SK-N-MC (cell line): ENCODE data around the gene RNF34.

ENCODE experiments used
- DNase-seq: peaks from one replicate; pipeline ENCODE4 v3.0.0-alpha.2; 2011; ENCODE audit warnings: low read depth, low spot score
- H3K27ac ChIP-seq: fragments of 200-600 bp; sonication (generic); 2 replicates; pipeline ENCODE4 v1.5.1; 2016; ENCODE audit warnings: mixed run types
- H3K36me3 ChIP-seq: fragments of 200-600 bp; sonication (generic); 2 replicates; pipeline ENCODE4 v1.6.1; 2017; ENCODE audit warnings: antibody characterized with exemption, low read length, mixed read lengths; ENCODE audit not compliant: insufficient read depth
- H3K4me3 ChIP-seq: fragments of 200-600 bp; sonication (generic); 2 replicates; pipeline ENCODE4 v1.5.1; 2016
- H3K9ac ChIP-seq: fragments of 200-600 bp; sonication (generic); 2 replicates; pipeline ENCODE4 v1.8.0; 2017; ENCODE audit warnings: mixed run types, mixed read lengths; ENCODE audit not compliant: insufficient read length
- H3K9me3 ChIP-seq: fragments of 200-600 bp; sonication (generic); 2 replicates; pipeline ENCODE4 v1.6.1; 2017; ENCODE audit warnings: low read depth, mild to moderate bottlenecking, antibody characterized with exemption, low read length, moderate library complexity, mixed read lengths
- EZH2 ChIP-seq: fragments of 200-600 bp; sonication (generic); IDR thresholded peaks from one replicate; pipeline ENCODE4 v1.6.1; 2017; ENCODE audit warnings: antibody characterized with exemption
- FOXP2 ChIP-seq: optimal IDR thresholded peaks from 2 replicates; pipeline ENCODE3; 2011; ENCODE audit warnings: mild to moderate bottlenecking, moderate library complexity; ENCODE audit not compliant: insufficient read depth; ENCODE audit errors: extremely low read length, control extremely low read depth
- POLR2AphosphoS5 ChIP-seq: IDR thresholded peaks from 2 replicates; pipeline ENCODE4 v1.6.1; 2012; ENCODE audit warnings: mild to moderate bottlenecking, low read depth, low read length, borderline replicate concordance

Gene RNF34

GRCh38 chr12:121465921-121466793, 66.2 kb downstream of the RNF34 start:
- Histone ChIP-seq H3K9me3 (no peaks in the 10 kb centered on the region), H3K4me3 (peak overlapping the region; percentile 79), H3K36me3 (no peaks in the 10 kb centered on the region; the same call in 1 of the 2 replicates), H3K27ac (no peak overlapping the region), H3K9ac (peak overlapping the region; percentile 84)
- TF ChIP-seq EZH2 (no peak), POLR2AphosphoS5 (no peak), FOXP2 (no peak)
- no peak for DNase-seq

GRCh38 chr12:121466794-121467637, 67.1 kb downstream of the RNF34 start:
- Histone ChIP-seq H3K27ac (no peak overlapping the region; the same call in 1 of the 2 replicates), H3K4me3 (peak overlapping the region; percentile 81), H3K36me3 (no peaks in the 10 kb centered on the region; the same call in 1 of the 2 replicates), H3K9ac (peak overlapping the region; percentile 82), H3K9me3 (no peaks in the 10 kb centered on the region)
- DNase-seq = no peak
- TF ChIP-seq EZH2 (no peak), FOXP2 (no peak), POLR2AphosphoS5 (no peak)

- DNase-seq = no peak
These were observed 68.0 kb downstream of the RNF34 start for GRCh38 chr12:121467638-121468498.

GRCh38 chr12:121468499-121468801, 68.5 kb downstream of the RNF34 start:
- Histone ChIP-seq H3K36me3 (no peaks in the 10 kb centered on the region; the same call in 1 of the 2 replicates), H3K27ac (peak overlapping the region; percentile 19; the same call in 1 of the 2 replicates), H3K9ac (no peak overlapping the region), H3K9me3 (no peaks in the 10 kb centered on the region), H3K4me3 (no peak overlapping the region)
- DNase-seq = no peak
- TF ChIP-seq EZH2 (no peak), POLR2AphosphoS5 (no peak), FOXP2 (no peak)

More at GRCh38 chr12:121467638-121468498, 68.0 kb downstream of the RNF34 start:
- H3K27ac ChIP-seq = 0 out of 2 replicates have a peak overlapping the region, but pooled peaks have one; percentile 9
- no peaks in the 10 kb centered on the region for H3K9me3 ChIP-seq
- no peak overlapping the region for H3K9ac ChIP-seq
- no peaks in the 10 kb centered on the region; the same call in 1 of the 2 replicates for H3K36me3 ChIP-seq
- peak overlapping the region; percentile 69 for H3K4me3 ChIP-seq
- TF ChIP-seq POLR2AphosphoS5 (peak; percentile 31; the same call in 1 of the 2 replicates), EZH2 (no peak)

GRCh38 chr12:121470751-121471150, 70.8 kb downstream of the RNF34 start:
- Histone ChIP-seq H3K36me3 (no peaks in the 10 kb centered on the region), H3K4me3 (no peak overlapping the region), H3K27ac (no peak overlapping the region), H3K9me3 (no peaks in the 10 kb centered on the region), H3K9ac (no peak overlapping the region)
- no peak for TF ChIP-seq FOXP2
- TF ChIP-seq POLR2AphosphoS5 = no peak
- no peak for TF ChIP-seq EZH2
- no peak for DNase-seq

- no peak for DNase-seq
- Histone ChIP-seq H3K9me3 (no peaks in the 10 kb centered on the region), H3K36me3 (no peaks in the 10 kb centered on the region), H3K9ac (no peak overlapping the region), H3K4me3 (no peak overlapping the region), H3K27ac (peak overlapping the region; percentile 0; the same call in 1 of the 2 replicates)
- TF ChIP-seq FOXP2 = no peak
- TF ChIP-seq EZH2 = no peak
- TF ChIP-seq POLR2AphosphoS5 = no peak
These were observed 72.4 kb downstream of the RNF34 start for GRCh38 chr12:121472150-121472905.
